T-helper 2 cell treated with Interferon-gamma antibody and Interleukin-4, amounts not matched to agents 5 μg/mL and 100 μg/mL, for 36 hours (primary cell): ENCODE data around the gene ADAM10.

Experiments used
- DNase-seq: peaks from one replicate; pipeline ENCODE4 v3.0.0; 2021; ENCODE audit warnings: low spot score
- H3K27ac Mint-ChIP-seq: one replicate; pipeline ENCODE4 v1.8.0; 2021; ENCODE audit warnings: mild to moderate bottlenecking, mixed read lengths
- H3K27me3 Mint-ChIP-seq: one replicate; pipeline ENCODE4 v1.8.0; 2021; ENCODE audit warnings: low read depth, mixed read lengths
- H3K36me3 Mint-ChIP-seq: one replicate; pipeline ENCODE4 v1.8.0; 2021; ENCODE audit warnings: low read depth, mixed read lengths
- H3K4me1 Mint-ChIP-seq: one replicate; pipeline ENCODE4 v1.8.0; 2021; ENCODE audit warnings: low read depth, mixed read lengths
- H3K4me3 Mint-ChIP-seq: one replicate; pipeline ENCODE4 v1.8.0; 2022; ENCODE audit warnings: mild to moderate bottlenecking, moderate library complexity, mixed read lengths
- H3K9me3 Mint-ChIP-seq: one replicate; pipeline ENCODE4 v1.8.0; 2021; ENCODE audit warnings: mixed read lengths

Gene ADAM10

DNA sequence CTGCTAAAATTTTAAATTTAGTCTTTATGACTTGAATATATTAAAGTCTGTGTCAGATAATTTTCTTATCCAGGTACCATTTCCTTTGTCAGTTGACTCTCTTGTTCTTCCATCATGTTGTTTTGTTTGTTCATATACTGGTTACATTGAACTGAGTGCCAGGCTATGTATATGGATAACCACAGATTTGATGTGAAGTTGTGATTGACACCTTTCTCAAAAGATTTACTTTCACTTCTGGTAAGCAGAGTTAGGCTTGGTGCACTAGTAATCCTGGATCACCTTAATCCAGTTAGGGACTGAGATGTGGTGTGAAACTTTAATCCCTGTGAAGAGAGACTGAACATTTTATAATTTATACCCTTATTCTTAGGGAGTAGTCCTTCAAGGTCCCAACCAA, 99.4 kb downstream of the ADAM10 start:
- Mint-ChIP-seq H3K4me3 (no peak overlapping the region), H3K27ac (peak overlapping the region; percentile 33)

DNA sequence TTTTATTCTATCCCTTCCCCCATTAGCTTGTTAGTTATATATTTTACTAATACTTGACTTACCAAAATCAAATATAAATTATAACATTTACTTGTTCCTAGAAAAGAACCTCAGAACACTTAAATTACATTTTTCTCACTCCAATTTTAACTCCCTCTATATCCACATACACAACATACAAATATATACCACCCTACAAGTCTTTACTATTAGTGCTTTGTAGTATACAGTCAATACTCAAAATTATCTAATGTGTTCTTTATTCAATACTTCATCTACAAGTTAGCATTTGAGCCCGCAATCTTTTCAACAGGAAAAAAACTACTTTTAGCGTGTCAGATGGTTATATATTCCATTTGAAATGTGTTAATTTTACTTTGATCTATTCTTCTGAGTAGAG, 100.3 kb downstream of the ADAM10 start:
- Mint-ChIP-seq H3K9me3 (no peaks in the 10 kb centered on the region), H3K27me3 (no peaks in the 10 kb centered on the region), H3K27ac (no peak overlapping the region), H3K4me3 (no peak overlapping the region), H3K36me3 (peaks cover 53% of the 10 kb centered on the region), H3K4me1 (peaks cover 16% of the 10 kb centered on the region)
- no peak for DNase-seq

More for the DNA sequence above, 99.4 kb downstream of the ADAM10 start:
- Mint-ChIP-seq H3K9me3 (no peaks in the 10 kb centered on the region), H3K36me3 (peaks cover 59% of the 10 kb centered on the region), H3K27me3 (no peaks in the 10 kb centered on the region), H3K4me1 (peaks cover 14% of the 10 kb centered on the region)
- no peak for DNase-seq

DNA sequence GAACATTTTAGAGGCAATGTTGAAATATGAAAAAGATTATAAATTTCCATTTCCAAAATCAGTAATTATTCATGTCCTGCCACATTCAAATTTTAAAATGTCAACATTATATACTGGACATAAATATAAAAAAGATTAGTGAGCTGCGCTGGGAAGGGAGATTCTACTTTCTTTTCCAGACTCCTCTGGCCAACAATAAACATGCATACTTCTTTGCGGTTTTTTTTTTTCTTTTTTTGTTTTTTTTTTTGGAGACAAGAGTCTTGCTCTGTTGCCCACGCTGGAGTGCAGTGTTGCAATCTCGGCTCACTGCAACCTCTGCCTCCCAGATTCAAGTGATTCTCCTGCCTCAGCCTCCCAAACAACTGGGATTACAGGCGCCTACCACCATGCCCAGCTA, 105.5 kb downstream of the ADAM10 start:
- peaks cover 33% of the 10 kb centered on the region for H3K36me3 Mint-ChIP-seq
- H3K27ac Mint-ChIP-seq = no peak overlapping the region
- H3K4me1 Mint-ChIP-seq = peaks cover 12% of the 10 kb centered on the region
- no peaks in the 10 kb centered on the region for H3K9me3 Mint-ChIP-seq
- no peaks in the 10 kb centered on the region for H3K27me3 Mint-ChIP-seq
- H3K4me3 Mint-ChIP-seq = no peak overlapping the region
- DNase-seq = no peak

DNA sequence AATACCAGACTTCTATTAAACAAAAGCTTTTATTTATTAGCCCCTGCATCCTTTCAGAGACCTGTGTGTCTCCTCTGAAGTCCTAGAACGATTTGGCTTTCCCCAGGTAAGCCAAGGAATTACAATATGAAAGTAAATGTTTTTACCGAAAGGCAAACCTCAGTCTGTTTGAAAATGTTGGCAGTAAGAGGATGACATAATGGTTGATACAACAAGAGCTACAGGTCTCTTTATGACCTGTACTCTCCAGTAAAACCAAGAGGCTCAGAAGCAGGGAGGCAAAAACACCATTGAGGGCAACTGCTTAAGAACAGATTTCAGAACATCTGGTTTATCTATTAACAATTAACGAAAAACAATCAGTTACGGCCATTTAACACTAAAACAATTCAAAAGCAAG, 107.8 kb downstream of the ADAM10 start:
- no peak overlapping the region for H3K27ac Mint-ChIP-seq
- H3K9me3 Mint-ChIP-seq = no peaks in the 10 kb centered on the region
- H3K4me1 Mint-ChIP-seq = peaks cover 12% of the 10 kb centered on the region
- H3K4me3 Mint-ChIP-seq = no peak overlapping the region
- no peak for DNase-seq
- H3K27me3 Mint-ChIP-seq = no peaks in the 10 kb centered on the region
- peaks cover 44% of the 10 kb centered on the region for H3K36me3 Mint-ChIP-seq

DNA sequence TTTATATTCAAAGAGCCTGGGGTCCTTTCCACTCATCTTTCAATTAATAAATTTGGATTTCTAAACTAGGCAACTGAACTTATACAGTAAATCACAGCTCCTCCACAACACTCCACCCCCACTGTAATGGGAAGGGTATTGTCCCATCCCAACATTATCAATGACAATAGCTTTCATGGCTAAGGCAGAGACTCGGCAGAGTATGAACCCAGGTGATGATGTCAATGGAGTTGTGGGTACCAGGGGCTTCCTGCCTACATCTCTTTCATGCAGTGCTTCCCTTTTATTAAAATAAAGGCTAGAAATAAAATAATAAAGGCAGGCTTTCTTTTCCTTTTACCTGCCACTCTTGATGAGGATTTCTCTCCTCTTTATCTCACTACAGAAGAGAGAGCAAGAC, 109.5 kb downstream of the ADAM10 start:
- Mint-ChIP-seq H3K4me3 (no peak overlapping the region), H3K27me3 (no peaks in the 10 kb centered on the region), H3K9me3 (no peaks in the 10 kb centered on the region), H3K36me3 (peaks cover 44% of the 10 kb centered on the region), H3K4me1 (peaks cover 10% of the 10 kb centered on the region), H3K27ac (no peak overlapping the region)
- DNase-seq = no peak

DNA sequence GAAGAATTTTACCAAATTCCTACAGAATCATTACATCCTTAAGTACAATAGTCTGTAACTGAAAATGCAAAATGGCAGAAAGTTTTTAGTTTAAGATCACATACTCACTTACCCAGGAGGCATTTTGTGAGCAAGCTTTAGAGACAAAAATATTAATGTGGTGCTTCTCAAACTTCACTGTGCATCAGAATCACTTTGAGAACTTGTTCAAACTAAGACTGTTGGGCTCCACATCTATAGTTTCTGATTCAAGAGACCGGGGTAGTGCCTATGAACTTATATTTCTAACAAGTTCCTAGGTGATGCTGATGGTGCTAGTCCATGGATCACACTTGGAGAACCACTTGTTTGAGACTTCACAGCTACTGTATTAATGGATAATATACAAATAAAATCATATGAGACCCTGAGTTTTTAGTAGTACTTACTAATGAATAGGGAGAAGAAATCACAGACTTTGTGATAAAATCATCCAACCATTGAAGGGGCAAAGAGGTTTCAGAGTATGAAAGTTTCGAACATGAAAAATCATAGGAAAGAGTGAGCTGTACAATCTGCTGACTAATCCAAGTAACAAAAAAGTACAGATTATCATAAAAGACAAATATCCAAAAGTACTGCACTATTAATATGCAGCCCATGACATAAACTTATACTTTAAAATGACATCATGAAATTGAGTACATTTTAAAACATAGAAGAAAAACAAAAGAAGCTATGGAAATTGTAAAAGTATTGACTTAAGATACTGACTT, 110.3 kb downstream of the ADAM10 start:
- Mint-ChIP-seq H3K27me3 (no peaks in the 10 kb centered on the region), H3K9me3 (no peaks in the 10 kb centered on the region), H3K27ac (no peak overlapping the region), H3K4me3 (no peak overlapping the region), H3K4me1 (peaks cover 14% of the 10 kb centered on the region), H3K36me3 (peaks cover 46% of the 10 kb centered on the region)
- DNase-seq = no peak

DNA sequence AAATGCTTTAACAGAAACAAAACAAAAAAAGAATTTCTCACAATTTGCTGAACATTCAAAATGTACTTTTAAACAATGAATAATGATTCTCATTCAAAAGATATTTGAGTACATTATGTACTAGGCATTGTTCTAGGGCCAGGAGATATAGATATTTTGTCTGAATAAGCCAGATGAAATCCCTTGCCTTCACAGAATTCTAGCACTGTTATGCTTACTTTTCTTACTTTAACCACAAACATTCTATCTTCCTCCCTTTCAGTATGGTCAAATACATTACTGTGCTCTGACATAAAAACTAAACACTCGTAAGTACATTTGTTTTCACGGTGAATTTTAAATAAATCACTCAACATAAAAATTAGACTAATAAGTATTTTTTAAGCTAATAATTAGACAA, 116.7 kb downstream of the ADAM10 start:
- no peaks in the 10 kb centered on the region for H3K27me3 Mint-ChIP-seq
- no peak overlapping the region for H3K4me3 Mint-ChIP-seq
- DNase-seq = no peak
- no peak overlapping the region for H3K27ac Mint-ChIP-seq
- H3K4me1 Mint-ChIP-seq = peaks cover 44% of the 10 kb centered on the region
- no peaks in the 10 kb centered on the region for H3K9me3 Mint-ChIP-seq
- peaks cover 46% of the 10 kb centered on the region for H3K36me3 Mint-ChIP-seq

DNA sequence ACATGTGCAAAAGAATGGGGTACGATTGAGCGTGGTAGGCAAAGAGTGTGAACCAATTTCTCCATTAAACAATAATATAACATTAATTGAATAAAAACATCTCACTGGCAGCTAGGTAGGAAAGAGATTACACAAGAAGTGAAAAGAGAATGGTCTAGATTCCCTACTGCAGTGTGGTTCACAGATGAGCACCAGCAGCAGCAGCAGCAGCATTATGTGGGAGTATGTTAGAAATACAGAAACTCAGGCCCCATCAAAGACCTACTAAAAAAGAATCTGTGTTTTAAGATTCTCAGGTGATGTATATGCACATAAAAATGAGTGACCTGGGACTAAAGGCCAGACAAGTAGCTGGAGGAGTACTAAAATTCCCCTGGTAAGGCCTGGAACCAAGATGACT, 118.2 kb downstream of the ADAM10 start:
- Mint-ChIP-seq H3K4me3 (no peak overlapping the region), H3K27me3 (no peaks in the 10 kb centered on the region), H3K36me3 (peaks cover 49% of the 10 kb centered on the region), H3K9me3 (peaks cover 2% of the 10 kb centered on the region), H3K27ac (peak overlapping the region; percentile 11), H3K4me1 (peaks cover 57% of the 10 kb centered on the region)
- no peak for DNase-seq

DNA sequence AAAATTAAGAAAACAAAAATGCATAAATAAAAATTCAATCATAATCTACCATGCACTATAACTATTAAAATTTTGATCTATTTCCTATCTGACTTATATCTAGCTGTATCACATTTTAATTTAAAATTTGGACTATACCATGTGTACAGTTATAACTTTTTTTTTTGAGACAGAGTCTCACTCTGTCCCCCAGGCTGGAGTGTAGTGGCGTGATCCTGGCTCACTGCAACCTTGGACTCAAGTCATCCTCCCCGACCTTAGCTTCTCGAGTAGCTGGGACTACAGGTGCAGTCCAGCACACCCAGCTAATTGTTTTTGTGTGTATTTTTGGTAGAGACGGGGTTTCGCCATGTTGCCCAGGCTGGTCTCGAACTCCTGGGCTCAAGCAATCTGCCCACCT, 119.9 kb downstream of the ADAM10 start:
- no peak for DNase-seq
- Mint-ChIP-seq H3K27ac (peak overlapping the region; percentile 26), H3K4me3 (peak overlapping the region; percentile 18), H3K36me3 (peaks cover 59% of the 10 kb centered on the region), H3K4me1 (peaks cover 64% of the 10 kb centered on the region), H3K27me3 (no peaks in the 10 kb centered on the region), H3K9me3 (peaks cover 4% of the 10 kb centered on the region)

DNA sequence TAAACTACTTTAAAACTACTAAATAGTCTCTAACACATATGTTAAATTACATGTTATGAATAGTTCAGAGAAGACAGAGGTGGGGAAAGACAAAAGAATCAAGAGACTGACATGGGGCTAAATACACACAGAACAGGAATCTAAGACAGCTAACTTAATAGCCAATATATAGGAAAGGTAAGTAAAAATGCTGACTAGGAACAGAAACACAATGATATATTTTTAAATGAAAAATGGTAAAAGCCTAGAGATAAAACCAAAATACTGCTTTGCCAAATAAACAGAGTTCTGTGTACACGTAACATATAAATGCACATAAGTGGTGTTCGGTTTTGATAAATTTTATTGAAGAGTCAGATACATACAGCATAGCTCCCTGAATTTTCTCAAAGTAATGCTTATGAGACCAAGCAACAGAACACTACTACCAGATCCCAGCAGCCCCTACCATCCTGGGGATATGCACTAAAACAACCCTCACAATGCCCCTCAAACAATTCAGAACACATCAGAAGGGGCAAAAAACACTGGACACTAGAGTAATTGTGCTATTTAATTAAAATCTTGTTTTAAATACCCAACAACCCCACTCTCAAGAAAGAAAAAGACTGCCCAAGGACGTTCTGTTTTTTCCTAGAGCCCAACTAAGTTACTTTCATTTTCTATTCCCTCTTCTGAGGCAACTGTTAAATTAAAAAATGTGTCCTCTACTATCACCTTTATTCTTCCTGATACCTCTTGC, 121.1 kb downstream of the ADAM10 start:
- Mint-ChIP-seq H3K4me3 (peak overlapping the region; percentile 80), H3K27me3 (no peaks in the 10 kb centered on the region)

DNA sequence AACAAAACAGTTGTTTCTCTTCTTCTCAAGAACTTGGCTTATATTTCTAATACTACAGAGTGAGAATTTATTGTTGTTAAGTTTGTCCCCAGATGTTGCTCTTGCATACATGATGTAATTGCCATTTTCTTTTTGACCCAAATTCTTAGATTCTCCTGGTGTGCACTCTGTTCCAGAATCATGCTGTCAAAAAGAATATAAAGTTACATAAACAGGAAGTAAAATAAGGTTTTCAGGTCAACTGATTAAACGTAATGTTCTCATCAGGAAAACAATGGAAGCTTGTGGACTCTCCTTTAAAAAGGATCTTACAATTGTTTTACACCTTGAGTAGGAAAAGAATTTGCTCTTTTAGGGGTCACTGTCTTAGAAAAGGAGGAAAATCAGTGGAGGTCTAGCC, 121.8 kb downstream of the ADAM10 start:
- H3K4me3 Mint-ChIP-seq = peak overlapping the region; percentile 80
- DNase-seq = no peak
- peak overlapping the region; percentile 90 for H3K27ac Mint-ChIP-seq
- H3K36me3 Mint-ChIP-seq = peaks cover 62% of the 10 kb centered on the region
- no peaks in the 10 kb centered on the region for H3K27me3 Mint-ChIP-seq
- peaks cover 9% of the 10 kb centered on the region for H3K9me3 Mint-ChIP-seq
- peaks cover 65% of the 10 kb centered on the region for H3K4me1 Mint-ChIP-seq

More for the DNA sequence above, 121.1 kb downstream of the ADAM10 start:
- peak overlapping the region; percentile 90 for H3K27ac Mint-ChIP-seq
- peaks cover 62% of the 10 kb centered on the region for H3K4me1 Mint-ChIP-seq
- no peak for DNase-seq
- H3K36me3 Mint-ChIP-seq = peaks cover 59% of the 10 kb centered on the region
- peaks cover 7% of the 10 kb centered on the region for H3K9me3 Mint-ChIP-seq

DNA sequence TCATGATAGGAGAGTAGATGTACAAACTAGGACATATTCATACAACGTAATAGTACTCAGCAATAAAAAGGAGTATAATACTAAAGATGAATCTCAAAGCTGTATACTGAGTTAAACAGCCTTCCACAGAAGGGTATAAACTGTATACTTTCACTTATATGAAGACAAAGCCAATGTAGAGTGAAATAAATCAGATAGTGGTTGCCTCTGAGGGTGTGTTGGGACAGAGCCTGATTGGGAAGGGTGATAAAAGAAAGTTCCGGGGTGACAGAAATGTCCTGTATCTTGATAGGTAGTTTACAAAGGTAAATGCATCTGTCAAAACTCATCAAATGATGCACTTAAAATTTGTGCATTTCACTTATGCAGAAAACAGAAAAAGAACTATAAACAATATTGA, 122.5 kb downstream of the ADAM10 start:
- Mint-ChIP-seq H3K9me3 (peaks cover 9% of the 10 kb centered on the region), H3K4me3 (peak overlapping the region; percentile 80), H3K27me3 (no peaks in the 10 kb centered on the region), H3K4me1 (peaks cover 69% of the 10 kb centered on the region), H3K27ac (peak overlapping the region; percentile 90), H3K36me3 (peaks cover 61% of the 10 kb centered on the region)
- no peak for DNase-seq

DNA sequence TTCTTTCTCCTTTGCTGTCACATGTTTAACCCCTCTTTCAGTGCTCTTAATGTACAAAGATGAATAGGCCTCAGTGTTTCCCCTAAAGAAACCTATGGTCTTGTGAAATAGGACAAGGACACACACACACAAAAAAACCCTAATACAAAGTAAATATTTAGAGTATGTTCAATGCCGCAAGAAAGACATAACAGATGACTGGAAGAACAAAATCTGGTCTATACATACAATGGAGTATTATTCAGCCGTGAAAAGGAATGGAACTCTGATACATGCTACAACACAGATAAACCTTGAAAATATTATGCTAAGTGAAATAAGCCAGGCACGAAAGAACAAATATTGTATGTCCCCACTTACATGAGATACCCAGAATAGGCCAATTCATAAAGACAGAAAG, 123.1 kb downstream of the ADAM10 start:
- Mint-ChIP-seq H3K36me3 (peaks cover 65% of the 10 kb centered on the region), H3K9me3 (peaks cover 9% of the 10 kb centered on the region), H3K27ac (peak overlapping the region; percentile 39), H3K27me3 (no peaks in the 10 kb centered on the region), H3K4me3 (peak overlapping the region; percentile 49), H3K4me1 (peaks cover 71% of the 10 kb centered on the region)
- no peak for DNase-seq

DNA sequence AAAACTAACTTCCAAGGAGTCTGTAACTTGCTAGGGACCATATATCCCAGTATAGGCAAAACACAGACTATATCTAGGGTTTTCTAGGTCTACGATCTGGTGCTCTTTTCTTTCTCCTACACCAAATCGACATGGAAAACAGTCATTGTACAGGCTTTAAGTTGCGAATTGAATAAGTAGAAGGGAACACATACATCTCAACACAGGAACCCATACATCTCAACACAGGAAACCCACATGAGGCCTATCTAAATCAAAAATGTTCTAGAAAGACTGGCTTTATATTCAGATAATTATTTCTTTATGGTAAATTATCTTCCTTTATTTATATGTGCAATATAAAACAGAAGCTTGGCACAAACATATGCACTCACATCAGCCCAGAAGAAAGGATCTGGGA, 126.6 kb downstream of the ADAM10 start:
- Mint-ChIP-seq H3K27ac (no peak overlapping the region), H3K27me3 (no peaks in the 10 kb centered on the region), H3K9me3 (peaks cover 23% of the 10 kb centered on the region), H3K36me3 (peaks cover 71% of the 10 kb centered on the region), H3K4me1 (peaks cover 45% of the 10 kb centered on the region), H3K4me3 (no peak overlapping the region)
- no peak for DNase-seq
